ENCODE data around the gene ZNF532.

Gene ZNF532

DNA sequence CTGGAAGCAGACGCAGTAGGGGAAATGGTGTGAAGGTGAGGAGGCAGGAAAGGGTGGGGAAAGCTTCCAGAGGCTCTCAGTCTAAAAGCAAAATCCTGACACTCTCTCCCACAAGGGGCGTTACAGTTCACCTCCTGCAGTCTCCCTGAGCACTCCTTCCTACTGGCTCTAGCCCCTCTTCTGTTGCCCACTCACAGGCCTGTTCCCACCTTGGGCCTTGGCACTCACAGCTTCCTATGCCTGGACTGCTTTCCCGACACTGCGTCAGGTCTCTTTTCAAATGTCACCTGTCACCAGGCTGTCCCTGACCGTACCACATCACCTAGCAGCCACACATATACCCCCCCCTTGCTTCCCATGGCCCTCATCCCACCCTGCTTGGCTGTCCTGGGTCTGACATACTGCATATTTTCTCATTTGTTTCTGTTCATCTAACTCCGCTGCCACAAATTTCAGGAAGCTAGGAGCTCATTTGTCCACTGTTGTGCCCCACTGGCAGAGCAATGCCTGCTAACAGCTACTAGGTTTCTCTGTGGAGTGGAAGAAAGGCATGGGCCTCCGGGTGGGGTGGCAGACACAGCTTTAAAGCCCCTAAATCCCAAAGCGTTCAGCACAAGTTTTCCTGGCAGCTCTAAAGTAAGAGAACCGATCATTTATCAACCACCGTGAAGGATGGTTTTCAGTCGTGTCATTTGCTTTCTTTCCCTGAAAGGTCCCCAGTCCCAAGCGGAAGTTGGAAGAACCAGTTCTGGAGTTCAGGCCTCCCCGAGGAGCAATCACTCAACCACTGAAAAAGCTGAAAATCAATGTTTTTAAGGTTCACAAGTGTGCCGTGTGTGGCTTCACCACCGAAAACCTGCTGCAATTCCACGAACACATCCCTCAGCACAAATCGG is 118.8 kb downstream of the ZNF532 start:
- no peak for DNase-seq

DNA sequence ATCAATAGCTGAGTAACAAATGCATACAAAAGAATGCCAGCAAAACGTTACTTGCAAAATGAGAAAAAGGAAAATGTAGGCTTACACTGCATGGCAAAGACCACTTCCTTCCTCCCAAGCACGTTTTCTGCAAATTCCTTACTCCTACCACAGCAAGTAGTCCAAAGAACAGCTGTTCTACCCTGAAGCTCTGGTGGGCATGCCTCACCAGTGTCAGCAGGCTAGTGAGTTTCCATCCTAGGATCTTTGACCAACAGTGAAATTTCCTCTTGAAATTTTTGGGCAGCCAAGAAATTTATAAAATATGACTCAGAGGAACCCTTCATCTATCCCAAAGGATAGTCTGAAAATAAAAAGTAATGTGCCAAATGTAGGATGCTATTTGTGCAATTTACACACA is 123.9 kb downstream of the ZNF532 start:
- no peak for DNase-seq

DNA sequence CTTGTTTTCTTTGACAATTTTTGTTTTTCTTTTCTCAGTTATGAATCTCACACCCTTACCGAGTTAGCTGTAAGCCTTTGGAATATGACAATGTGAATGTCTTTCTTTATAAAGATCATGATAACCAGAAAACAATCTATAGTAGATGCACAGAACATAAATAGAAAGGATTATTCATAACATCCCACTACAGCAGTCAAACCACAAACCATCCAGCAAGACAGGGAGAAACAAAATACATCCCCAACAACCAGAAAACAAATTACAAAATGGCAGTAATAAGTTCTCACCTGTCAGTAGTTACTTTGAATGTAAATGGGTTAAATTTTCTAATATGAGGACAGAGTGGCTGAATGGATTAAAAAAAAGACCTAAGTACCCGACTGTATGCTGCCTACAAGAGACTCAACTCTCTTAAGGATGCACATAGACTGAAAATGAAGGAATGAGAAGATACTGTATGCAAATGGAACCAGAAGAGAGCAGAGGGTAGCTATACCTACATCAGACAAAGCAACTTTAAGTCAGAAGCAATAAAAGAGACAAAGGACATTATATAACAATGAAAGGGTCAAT is 124.6 kb downstream of the ZNF532 start:
- DNase-seq, result no peak

DNA sequence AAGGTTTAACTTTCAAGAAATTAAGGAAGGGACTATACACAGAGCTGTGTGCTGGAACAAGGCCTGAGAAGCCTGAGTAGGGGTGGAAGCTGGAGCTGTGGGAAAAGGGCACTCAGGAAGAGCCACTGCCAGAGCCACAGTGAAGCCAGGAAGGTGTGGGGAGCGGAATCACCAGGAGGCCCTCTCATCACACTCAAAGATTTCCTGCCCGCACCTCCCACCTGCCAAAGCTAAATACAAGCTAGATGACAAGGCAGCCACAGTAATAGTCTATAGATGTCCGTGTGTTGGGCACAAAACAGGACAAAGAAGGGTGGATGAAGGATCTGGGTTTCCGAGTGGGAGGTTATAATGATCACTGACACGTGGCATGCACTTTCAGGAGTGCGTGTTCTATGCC is 126.0 kb downstream of the ZNF532 start:
- DNase-seq, result no peak

DNA sequence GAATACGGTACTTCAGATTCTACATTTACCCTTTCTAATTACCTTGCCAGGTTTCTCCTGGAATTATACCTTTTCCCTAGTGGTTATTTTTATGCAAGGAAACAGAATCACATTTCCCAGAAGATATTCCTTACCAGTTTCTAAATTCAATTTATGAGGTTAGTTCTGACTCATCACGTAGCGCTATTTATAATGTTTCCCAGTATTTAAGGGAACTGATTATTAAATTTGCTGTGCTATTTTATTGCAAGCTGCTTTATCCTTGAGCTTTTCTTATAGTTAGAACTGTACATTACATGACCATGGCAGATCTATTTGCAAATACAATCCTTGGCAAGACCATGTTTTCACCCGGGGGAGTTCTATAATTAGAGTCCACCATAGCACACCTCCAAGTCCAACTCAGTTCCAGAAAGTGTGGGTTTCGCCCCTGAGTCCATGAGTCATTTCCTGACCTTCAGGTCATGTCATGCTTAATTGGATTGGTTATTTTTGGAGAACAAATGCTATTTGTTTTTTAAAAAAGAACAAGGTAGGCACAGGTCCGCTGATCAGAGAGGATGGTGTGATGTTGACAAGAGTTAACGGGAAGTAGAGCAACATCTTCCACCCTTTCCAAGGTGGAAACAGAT is 126.6 kb downstream of the ZNF532 start:
- no peak for DNase-seq

DNA sequence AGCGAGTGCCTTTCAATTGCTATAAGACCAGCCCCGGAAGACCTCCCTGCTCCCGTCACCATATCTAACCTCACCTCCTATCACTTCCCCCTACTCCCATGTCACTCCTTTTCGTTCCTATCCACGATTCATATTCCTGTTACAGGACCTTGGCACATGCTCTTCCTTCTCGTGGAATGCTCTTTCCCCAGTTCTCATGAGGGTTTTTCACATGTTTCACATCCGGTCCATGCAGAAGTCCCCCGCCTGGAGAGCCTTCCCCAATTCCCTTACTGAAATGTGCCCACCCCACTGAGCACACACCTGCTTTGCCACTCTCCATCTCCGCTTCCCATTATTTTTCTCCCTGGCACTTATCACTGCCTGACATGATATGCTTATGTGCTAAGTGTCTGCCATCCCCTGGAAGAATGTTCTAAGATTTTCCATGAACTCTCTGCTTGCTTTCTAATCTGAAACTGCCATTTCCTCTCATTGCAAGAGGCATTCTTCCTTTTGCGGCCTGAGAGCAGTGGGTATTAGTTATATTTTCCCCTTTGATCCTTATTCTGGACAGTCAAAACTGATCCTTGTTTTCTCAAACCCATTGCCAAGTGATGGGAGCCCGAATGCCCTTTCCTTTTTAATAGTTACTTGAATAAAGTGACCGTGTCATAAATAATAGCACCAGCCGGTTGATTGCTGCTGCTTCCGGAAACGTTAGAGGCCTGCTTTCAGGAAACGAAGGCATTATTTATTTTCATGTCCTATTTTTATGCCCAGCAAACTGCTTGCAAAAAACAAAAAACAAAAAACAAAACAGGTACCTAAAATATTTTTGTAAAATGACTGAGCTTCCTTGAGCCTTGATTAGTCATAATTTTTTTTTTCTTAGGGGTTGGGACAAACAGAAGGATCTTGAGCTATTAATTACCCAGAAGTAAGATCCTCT is 127.9 kb downstream of the ZNF532 start:
- no peak for DNase-seq

DNA sequence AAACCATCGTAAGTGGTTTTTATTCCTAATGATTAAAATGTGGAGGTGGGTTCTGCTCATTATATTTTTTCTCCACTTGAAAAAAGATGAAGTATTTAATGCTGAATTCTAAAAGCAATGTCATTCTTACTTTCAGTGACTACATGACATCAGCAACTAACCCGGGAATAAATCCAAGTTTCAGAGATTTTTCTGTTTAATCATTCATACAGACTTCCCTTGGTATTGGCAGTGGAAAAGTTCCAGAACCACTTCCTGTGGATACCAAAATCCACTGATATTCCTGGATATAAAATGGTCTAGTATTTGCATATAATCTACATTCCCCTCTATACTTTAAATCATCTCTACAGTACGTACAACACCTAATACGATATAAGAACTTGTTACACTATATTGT is 128.6 kb downstream of the ZNF532 start:
- no peak for DNase-seq

DNA sequence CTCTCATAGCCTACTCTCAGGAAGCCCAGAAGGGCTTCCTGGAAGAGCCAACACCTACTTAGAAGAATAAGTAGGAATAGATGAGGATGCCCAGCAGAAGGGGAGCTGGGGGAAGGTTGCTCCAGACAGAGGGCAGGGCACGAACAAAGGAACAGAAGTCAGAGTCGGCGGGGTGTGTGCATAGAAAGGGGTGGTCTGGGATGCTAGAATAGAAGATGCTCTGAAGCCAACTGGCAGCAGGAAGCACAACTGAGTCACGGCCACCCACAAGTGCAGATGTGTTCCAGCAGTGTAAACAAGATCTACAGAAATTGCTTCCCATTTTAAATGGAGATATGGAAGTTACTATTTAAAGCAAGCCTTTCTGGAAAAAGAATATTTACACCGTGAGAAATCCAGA is 131.0 kb downstream of the ZNF532 start:
- DNase-seq, result no peak

DNA sequence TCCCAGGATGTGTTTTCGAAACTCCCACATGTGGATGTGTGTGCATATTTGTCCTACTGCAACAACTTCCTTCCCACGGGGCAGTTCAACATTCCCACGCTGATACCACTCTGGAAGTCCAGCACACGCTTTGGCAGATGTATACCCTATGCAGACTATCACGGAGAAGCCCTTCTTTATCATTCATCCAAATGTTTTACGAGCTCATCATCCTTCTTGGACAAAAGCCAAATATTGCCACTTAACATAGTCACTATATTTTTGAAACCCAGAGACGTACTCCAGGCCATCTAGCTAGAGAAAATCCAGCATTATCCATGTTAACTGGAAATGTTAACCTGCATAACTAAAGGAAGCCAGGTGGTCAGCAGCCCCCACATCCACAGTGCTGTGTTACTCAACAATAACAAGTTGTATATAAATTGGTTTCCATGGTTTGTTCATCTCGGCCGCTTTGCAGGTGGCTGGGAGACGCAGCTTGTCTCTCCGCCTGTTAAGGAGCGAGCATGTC is 131.5 kb downstream of the ZNF532 start:
- no peak for DNase-seq

DNA sequence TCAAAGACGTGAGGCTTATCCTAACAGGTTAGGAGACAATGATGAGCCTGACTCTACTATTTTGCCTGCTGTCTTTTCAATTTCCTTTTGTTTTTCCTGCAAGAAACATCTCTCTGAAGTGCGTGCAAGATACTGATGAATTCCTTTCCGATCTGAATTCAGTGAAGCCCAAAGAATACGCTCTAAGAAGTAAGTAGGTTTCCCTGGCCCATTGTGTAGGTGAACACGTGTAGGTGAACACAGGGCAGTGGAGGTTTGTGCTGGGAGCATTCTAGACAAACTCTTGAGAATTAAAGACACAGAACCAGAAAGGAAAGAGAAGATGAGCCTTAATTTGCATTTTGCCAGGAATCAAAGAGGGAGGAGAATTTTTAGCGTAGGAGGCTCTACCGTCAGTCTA is 132.0 kb downstream of the ZNF532 start:
- DNase-seq, result no peak

DNA sequence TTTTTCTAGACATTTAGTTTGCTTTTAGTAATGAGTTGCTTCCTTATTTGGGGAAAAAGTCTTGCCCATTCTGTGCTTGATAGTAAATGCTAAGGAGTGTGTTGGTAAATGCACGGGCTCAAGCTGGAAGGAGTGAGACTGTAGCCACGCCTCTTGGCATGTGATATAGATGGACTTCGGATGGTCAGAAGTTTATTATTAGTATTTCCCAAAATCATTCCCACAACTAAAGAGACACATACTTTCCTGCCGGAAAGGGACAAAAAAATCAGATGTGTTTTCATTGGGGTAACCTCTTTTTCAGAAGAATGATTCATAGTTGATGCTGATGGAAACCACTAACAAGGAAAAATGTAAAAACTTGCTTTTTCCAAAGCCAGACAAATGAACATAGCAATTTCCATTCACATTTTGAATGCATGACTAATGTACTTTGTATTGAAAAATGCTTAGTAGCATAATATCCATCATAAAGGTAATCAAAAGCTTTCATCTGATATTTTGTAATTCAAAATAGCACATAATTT is 133.2 kb downstream of the ZNF532 start:
- no peak for DNase-seq

DNA sequence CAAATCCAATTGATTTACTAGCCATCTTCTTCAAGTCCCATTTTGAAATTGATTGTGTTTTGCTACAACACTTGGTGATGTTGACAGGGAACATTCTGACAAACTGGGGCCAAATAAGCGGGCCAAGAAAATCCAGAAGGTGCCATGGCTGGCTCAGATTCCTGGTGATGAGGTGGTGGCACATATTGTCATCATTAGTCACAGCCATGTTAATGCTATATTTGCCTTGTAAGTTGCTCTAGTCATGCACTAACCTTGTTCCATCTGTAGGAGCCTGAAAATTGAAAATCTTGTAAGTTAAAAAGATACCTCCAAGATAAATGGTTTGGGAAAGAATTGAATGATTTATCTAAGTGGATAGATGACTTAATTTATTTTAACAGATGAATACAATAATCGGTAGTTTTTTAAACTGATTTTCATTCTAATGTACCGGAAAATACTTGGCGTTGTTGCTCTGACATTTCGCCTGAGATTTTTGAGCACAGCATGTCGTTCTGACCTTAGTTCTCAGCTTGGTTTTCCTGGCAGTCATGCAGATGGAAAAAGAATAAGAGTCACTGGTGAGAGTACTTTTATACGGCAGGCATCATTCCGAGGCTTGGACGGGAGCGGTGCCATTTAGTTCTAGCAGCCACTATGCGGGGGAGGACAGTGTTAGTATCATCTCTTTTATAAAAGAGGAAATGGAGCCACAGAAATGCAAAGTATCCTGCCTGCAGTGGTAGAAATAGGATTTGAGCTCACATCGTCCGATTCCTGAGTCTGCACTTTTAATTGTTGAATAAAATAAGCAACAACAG is 133.9 kb downstream of the ZNF532 start:
- no peak for DNase-seq

DNA sequence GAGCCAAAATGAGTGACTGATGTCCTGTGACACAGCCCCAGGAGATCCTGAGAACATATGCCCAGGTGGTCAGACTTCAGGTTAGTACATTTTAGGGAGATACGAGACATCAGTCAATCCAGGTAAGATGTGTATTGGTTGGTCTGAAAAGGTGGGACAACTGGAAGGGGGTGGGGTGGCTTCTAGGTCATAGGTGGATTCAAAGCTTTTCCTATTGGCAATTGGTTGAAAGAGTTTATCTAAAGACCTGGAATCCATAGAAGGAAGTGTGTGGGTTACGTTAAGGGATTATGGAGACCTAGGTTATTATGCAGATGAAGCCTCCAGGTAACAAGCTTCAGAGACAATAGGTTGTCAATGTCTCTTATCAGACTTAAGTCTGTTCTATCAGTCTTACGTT is 136.5 kb downstream of the ZNF532 start:
- no peak for DNase-seq

DNA sequence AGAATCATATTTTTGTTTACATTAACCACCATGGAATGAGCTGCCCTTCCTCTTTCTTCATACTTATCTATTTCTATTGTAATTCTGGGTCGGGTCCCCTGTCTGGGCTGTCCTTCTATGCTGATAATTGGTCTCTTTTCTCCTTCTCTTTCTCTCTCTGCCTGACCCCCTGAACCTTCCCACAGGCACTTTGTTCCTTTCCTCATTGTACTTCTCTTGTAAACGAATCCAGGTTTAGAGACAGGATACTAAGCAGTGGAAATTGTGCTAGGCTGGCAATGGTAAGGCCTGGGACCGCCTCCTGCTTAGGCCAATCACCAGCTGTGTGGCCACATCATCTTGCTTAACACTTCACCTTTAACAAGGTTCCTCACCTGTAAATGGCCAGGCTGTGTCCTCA is 137.0 kb downstream of the ZNF532 start:
- no peak for DNase-seq

DNA sequence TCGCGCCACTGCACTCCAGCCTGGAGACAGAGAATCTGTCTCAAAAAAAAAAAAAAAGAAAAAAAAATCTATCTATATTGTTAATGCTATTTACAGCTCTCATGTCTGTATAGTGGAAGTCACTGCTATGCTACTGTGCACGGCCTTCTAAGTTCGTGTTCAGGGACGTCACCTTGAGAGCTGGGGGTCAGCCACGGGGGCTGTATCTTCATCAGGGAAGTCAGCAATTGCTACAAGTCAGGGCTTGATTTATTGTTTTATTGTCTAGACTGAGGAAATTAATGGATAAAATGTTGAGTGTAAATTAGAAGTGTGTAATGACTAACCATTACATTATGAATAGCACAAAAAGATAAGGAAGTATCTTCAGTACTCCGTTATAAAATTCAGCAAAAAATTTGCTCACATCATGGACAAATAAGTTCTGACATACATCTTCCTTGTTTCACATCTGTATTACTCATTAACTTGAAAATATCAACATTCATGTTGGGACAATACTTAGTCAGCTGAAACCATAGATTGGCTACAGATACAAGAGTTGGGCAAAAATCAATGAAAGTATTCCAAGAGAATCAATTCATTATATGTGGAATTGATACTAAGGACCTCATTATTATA is 138.4 kb downstream of the ZNF532 start:
- DNase-seq, result no peak

DNA sequence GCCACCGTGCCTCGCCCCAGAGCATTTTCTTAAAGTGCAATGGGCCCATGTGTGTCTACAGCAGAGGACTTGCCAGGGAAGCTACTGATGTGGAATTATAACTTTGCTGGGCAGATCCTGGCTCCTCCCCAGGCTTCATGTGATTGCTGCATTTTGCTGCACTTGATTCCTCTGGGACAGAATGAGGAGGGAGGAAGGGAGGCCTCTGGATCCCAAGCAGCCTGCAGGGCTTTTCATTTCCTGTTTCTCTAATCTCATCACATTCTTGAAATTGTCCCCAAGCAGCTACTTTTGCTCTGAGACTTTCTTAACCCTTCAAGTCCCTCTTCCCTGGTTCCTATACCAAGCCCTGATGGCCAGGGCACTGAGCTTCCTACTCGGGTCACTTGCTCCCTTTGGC is 140.6 kb downstream of the ZNF532 start:
- no peak for DNase-seq

DNA sequence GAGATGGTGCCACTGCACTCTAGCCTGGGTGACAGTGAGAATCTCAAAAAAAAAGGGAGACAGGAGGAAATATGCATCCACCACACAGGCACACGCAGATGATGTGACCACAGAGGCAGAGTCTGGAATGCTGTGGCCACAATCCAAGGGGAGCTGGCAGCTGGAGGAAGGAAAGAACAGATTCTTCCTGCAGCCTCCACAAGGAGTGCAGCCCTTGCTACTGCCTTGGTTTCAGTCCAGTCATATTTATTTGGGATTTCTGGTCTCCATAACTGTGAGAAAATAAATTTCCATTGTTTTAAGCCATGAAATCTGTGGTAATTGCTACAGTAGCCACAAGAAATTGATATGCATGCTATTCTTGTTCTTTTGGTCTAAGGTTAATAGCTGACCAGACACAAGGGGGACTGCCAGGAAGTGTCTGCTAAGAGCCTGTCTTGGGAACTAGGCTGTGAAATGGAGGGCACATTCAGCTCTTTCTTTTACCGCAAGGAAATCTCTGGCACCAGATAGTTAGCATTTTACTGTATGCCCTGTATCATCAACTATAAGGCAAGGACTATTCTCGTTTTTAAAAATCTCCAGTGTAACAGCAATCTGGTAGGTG is 141.9 kb downstream of the ZNF532 start:
- DNase-seq, result no peak

DNA sequence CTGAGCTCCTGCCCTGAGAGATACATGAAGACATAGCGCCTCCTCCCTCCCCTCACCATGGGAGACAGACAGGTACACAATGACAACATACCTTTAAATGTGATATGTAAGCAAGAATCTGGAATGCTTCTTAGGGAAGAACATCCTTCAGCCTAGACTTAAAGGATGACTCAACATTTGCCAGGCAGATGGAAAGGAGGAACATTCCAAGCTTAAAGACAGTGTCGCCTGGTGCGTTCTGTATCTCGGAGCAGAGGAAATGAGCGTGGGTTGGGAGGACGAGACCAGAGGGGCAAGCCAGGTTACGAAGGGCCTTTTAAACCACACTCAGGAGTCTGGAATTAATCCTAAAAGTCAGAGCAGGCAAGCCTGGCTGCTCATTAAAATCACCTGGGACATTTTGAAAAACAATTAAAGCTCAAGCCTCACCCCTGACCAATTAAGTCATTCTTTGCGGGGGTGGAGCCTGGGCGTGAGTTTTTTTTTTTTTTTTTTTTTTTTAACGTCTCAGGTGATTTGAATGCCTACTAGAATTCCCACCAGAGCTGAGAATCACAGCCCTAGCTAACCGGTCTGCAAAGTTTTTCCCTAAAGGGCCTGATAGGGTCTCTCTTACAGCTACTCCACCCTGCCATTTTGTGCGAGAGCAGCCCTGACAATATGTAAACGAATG is 143.8 kb downstream of the ZNF532 start:
- no peak for DNase-seq

DNA sequence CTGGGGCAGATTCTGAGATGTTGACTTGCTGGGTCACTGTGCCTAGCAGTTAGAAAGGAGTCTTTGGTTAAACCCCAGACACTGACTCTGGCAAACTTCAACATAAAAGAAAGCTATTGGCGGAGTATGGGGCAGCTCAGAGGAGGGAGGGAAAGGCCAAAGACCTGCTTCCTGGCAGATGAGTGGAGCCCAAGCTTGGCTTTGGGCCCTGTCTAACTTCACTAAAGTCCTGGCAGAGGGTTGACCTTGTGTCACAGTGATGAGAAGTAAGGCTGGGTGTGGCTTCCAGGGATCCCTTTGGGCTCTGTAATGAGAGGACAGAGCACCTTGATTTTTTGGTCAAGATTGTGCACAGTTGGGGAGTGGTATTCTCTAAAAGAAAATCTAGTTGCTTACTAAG is 145.2 kb downstream of the ZNF532 start:
- DNase-seq, result no peak

DNA sequence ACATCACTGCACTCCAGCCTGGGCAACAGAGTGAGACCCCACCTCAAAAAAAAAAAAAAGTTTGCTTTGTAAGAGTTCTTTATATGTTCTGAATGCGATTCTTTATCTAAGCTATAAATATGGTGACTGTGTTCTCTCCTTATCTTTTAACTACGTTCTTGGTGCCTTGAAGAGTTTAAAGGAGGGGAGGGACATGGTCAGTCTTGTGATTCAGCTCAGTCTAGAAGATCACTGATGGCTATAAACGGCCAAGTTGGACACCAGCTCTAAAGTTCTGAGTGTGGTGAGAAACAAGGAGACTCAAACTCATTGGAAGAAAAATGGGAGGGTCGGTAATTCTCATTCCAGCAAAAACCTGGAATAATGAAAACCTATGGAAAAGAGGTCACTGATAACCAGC is 146.6 kb downstream of the ZNF532 start:
- DNase-seq, result no peak
